Measurements from ENCODE around the gene HOXD10.

DNA sequence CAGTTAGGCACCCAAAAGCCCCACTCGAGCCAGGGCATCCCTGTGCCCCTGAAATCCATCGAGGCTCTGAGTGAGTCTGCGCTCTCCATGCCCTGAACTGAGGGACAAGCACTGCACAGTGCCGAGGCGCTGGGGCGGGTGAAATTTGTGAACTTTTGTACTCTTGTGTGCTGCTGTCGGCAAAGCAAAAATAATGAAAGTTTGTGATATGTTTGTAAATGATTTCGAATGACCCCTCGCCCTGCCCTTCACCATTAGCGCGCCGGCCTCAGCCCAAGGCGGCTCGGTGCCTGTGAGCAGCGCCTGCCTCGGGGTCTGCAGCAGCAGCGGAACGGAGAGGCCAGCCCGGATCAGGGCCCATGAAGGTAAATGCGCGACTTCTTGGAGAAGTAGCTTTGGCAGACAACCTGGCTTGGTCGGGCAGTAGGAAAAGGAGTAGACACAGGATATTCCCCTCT is 32.9 kb downstream of the HOXD10 start:
- TF ChIP-seq, protein P1, sequence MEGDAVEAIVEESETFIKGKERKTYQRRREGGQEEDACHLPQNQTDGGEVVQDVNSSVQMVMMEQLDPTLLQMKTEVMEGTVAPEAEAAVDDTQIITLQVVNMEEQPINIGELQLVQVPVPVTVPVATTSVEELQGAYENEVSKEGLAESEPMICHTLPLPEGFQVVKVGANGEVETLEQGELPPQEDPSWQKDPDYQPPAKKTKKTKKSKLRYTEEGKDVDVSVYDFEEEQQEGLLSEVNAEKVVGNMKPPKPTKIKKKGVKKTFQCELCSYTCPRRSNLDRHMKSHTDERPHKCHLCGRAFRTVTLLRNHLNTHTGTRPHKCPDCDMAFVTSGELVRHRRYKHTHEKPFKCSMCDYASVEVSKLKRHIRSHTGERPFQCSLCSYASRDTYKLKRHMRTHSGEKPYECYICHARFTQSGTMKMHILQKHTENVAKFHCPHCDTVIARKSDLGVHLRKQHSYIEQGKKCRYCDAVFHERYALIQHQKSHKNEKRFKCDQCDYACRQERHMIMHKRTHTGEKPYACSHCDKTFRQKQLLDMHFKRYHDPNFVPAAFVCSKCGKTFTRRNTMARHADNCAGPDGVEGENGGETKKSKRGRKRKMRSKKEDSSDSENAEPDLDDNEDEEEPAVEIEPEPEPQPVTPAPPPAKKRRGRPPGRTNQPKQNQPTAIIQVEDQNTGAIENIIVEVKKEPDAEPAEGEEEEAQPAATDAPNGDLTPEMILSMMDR (IDR thresholded peaks at IDR 0.05), result no peak
- no peak for TF ChIP-seq POLR2A (IDR thresholded peaks at IDR 0.05)
- TF ChIP-seq POLR2AphosphoS5 (IDR thresholded peaks at IDR 0.05), result no peak

Data from gastroesophageal sphincter (tissue), 3 donors.